ENCODE measurements around the gene THAP3. TPM values are rescaled to one million over a fixed set of nuclear protein-coding genes. Genes with fewer than 3 reads are reported as not detected.

The THAP3 gene
- total and polyA plus RNA-seq, 2 of the 8 experiments (the other 6 are each of a cell fraction or from before 2014, with no cell fraction given), result 8.2 to 15.3 TPM

DNA sequence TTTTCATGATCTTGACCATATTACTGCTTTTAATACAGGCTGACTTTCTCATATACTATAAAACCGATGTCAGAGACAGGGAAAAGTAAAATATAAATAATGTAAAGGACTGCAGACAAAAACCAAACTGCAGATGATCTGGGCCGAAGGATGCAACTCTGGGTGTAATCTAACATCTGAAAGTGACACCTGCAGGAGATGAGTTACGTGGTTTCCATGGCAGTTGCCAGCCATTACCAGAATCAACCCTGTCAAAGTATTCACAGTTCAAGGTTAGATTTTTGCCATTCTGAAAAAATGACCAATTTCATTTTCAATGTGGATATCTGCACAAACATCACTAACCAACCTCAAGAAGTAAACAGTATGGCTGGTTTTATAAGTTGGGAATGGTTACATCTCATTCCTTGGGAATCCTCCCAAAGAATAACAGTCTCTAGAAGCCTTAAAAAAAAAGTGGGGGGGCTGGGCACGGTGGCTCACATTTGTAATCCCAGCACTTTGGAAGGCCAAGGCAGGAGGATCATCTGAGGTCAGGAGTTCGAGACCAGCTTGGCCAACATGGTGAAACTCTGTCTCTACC is 49.2 kb downstream of the THAP3 start:
- no peak overlapping the region for H4K91ac ChIP-seq (replicated peaks; ENCODE audit: insufficient read length, low read length)
- H3K18ac ChIP-seq (ENCODE audit: extremely low read depth, low read length), result no peak overlapping the region
- H3K4me3 ChIP-seq (ENCODE audit: extremely low read depth in 1 of 4, insufficient read depth in 2 of 4, low read depth in 3 of 4, low read length in 4 of 4), result no peak overlapping the region
- peaks cover 2% of the 10 kb centered on the region; the same call in 1 of the 2 replicates for H3K79me1 ChIP-seq (ENCODE audit: low read depth, low read length)
- H2BK5ac ChIP-seq (ENCODE audit: low read depth, low read length), result no peak overlapping the region
- H2BK15ac ChIP-seq (ENCODE audit: low read length), result no peak overlapping the region
- WGBS, 2 experiments (ENCODE audit: extremely low coverage in 1 of 2, insufficient coverage in 1 of 2, insufficient read length in 1 of 2, insufficient replicate concordance in 2 of 2, low coverage in 1 of 2, low lambda C conversion rate in 2 of 2, missing lambda C conversion rate in 1 of 2), result 91% methylated on average over 5 of the region's 5 CpGs; no CpG with 5 or more reads in 1 of the 2 experiments
- no peak overlapping the region for H4K8ac ChIP-seq (ENCODE audit: extremely low read depth, insufficient read depth, low read length)
- H3K9me3 ChIP-seq (ENCODE audit: insufficient read depth in 2 of 2, low read depth in 1 of 2, low read length in 1 of 2), result no peaks in the 10 kb centered on the region
- H4K20me1 ChIP-seq (replicated peaks in 1 of 2; ENCODE audit: control insufficient read depth in 1 of 2, insufficient read depth in 2 of 2, low read length in 2 of 2), result peaks cover 0 to 1% of the 10 kb centered on the region in 2 experiments
- H4K5ac ChIP-seq (ENCODE audit: insufficient read length, low read depth, low read length), result no peak overlapping the region
- no peaks in the 10 kb centered on the region for H3K4me1 ChIP-seq (replicated peaks in 1 of 4; ENCODE audit: control insufficient read depth in 3 of 4, insufficient read depth in 4 of 4, low read length in 3 of 4)
- POLR2A ChIA-PET (ENCODE audit: partially characterized antibody), result no interaction called here
- H3K79me2 ChIP-seq (ENCODE audit: control insufficient read depth in 1 of 2, insufficient read depth in 2 of 2, low read length in 2 of 2), result peaks cover 0 to 4% of the 10 kb centered on the region in 2 experiments; a peak in 2 of 4 replicates
- no peak overlapping the region for H3K9ac ChIP-seq (replicated peaks in 1 of 4; ENCODE audit: extremely low read depth in 1 of 4, low read depth in 3 of 4, low read length in 3 of 4)
- H3K23ac ChIP-seq (ENCODE audit: insufficient read length), result no peak overlapping the region
- no peak overlapping the region for H2BK12ac ChIP-seq (ENCODE audit: low read depth, low read length)
- H2BK120ac ChIP-seq (replicated peaks; ENCODE audit: low read depth, low read length), result no peak overlapping the region
- H2BK20ac ChIP-seq (ENCODE audit: low read length), result no peak overlapping the region
- no peak overlapping the region for H2AK5ac ChIP-seq (ENCODE audit: low read depth, low read length)
- no peak overlapping the region for H3K27ac ChIP-seq (ENCODE audit: low read depth, low read length)
- H3K4me2 ChIP-seq (ENCODE audit: insufficient read depth in 1 of 2, low read depth in 2 of 2, low read length in 2 of 2), result no peak overlapping the region
- no peaks in the 10 kb centered on the region for H3K23me2 ChIP-seq (ENCODE audit: low read depth, low read length)
- no peak overlapping the region for H3K14ac ChIP-seq (ENCODE audit: insufficient read length)
- CTCF ChIA-PET (ENCODE audit: partially characterized antibody), result interaction anchor here (0.6 to 0.7 kb wide), 3 partner anchors 9 to 610 kb away, joined by 3 read pairs; no protein-coding TSS in a partner anchor
- no peak overlapping the region for H2AFZ ChIP-seq (ENCODE audit: low read length)
- H3K56ac ChIP-seq (replicated peaks; ENCODE audit: insufficient read length, low read depth, low read length), result no peak overlapping the region
- H3K27me3 ChIP-seq (replicated peaks in 1 of 4; ENCODE audit: control insufficient read depth in 3 of 4, extremely low read depth in 1 of 4, insufficient read depth in 3 of 4, low read length in 3 of 4), result no peaks in the 10 kb centered on the region
- FAIRE-seq, result no peak
- no peak overlapping the region for H3K4ac ChIP-seq (replicated peaks; ENCODE audit: insufficient read length, low read depth, low read length)
- DNase-seq (ENCODE audit: low read depth in 1 of 2, low spot score in 2 of 2), result no peak
- H3K36me3 ChIP-seq (ENCODE audit: control insufficient read depth in 2 of 4, insufficient read depth in 4 of 4, low read length in 3 of 4), result peaks cover 17 to 47% (median 28%) of the 10 kb centered on the region in 4 experiments
- TF ChIP-seq MAX (IDR thresholded peaks at IDR 0.05) (no peak), EP300 (IDR thresholded peaks at IDR 0.05; ENCODE audit: borderline replicate concordance in 1 of 2, low read depth in 2 of 2, low read length in 2 of 2) (no peak), NANOG (IDR thresholded peaks at IDR 0.05; ENCODE audit: insufficient read depth, low read depth, low read length, poor library complexity, severe bottlenecking) (no peak), CBX5 (IDR thresholded peaks at IDR 0.05; ENCODE audit: low read depth, low read length) (no peak), RNF2 (IDR thresholded peaks at IDR 0.05; ENCODE audit: borderline replicate concordance, low read depth, low read length, missing control alignments, poor library complexity, severe bottlenecking) (no peak), GABPA (IDR thresholded peaks at IDR 0.05; ENCODE audit: borderline replicate concordance, insufficient read depth, low read length) (no peak), CHD2 (IDR thresholded peaks at IDR 0.05; ENCODE audit: low read length) (no peak), CEBPB (IDR thresholded peaks at IDR 0.05; ENCODE audit: low read depth, low read length) (no peak), SRF (IDR thresholded peaks at IDR 0.05; ENCODE audit: low read depth, low read length) (no peak), KDM4A (IDR thresholded peaks at IDR 0.05; ENCODE audit: low read depth, low read length, severe bottlenecking) (no peak)
- TF ChIP-seq, protein P1, sequence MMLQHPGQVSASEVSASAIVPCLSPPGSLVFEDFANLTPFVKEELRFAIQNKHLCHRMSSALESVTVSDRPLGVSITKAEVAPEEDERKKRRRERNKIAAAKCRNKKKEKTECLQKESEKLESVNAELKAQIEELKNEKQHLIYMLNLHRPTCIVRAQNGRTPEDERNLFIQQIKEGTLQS (IDR thresholded peaks at IDR 0.05; ENCODE audit: insufficient read depth, low read depth, low read length), result no peak

Measured in H1 (cell line).